GM18951 (cell line): ENCODE measurements around the gene POLDIP2.
A peak's percentile ranks its signal among the peaks of the same experiment; 100 is the strongest.

ENCODE experiments used
- POLR2A ChIP-seq: IDR thresholded peaks from 4 replicates; pipeline ENCODE4 v1.6.1; 2011; ENCODE audit warnings: mild to moderate bottlenecking; ENCODE audit not compliant: insufficient read length, insufficient read depth; ENCODE audit errors: extremely low read depth
- in situ Hi-C: fragments of 300-500 bp; cut with MboI; formaldehyde crosslinking; loops from one replicate; pipeline ENCODE4 v1.12.0; 2022; ENCODE audit warnings: low sequenced_read_pairs, mixed read lengths, inconsistent platforms; ENCODE audit not compliant: unreplicated experiment

POLDIP2 gene

DNA sequence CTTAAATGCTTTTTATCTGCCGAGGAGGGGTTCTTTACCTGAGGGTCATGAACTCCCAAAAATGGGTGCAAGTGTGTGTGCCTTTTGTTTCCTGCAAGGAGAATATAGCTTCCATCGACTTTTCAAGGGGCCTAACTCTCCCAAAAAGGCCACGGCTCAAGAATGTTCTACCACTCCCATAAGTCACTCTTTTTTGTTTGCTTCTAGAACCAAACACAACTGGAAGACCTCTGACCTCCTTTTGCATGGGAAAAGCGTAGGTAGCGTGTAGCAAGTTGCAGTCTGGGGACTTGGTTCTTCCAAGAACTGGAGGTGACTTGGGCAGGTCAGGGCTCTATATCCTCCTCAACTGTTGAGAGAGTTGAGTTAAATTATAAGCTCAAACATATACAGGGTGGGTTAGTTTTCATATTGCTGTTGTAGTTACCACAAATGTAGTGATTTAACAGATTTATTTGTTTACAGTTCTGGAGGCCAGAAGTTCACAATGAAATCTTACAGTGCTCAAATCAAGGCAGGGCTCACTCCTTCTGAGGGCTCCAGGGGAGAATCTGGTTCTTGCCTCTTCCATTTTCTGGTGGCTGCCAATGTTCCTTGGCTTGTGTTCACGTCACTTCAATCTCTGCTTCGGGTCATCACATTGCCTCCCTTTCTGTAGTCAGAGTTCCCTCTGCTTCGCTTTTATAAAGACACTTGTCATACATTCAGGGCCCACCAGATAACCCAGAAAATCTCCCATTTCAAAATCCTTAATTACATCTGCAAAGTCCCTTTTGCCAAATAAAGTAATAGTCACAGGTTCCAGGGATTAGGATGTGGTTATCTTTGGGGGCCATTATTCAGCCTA is 36.9 kb downstream of the POLDIP2 start:
- TF ChIP-seq POLR2A, result no peak
- in situ Hi-C loops, result no loop called here

DNA sequence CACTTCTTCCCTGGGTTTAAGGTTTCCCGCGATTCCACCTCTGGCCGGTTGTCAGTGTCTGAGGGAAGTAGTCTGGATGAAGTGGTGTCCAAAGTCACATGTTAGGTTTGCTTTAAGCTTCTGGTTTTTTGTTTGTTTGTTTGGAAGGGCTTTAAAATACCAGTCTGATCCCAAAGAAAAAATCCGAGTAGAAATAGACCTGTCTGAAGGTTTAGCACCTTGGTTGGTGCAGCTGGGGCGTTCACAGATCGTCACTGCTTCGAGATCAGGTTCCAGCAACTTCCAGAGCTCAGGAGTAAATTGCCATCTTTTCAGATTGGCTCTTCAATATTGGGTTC is 37.8 kb downstream of the POLDIP2 start:
- in situ Hi-C loops, result no loop called here
- no peak for TF ChIP-seq POLR2A

GRCh38 chr17:28318759-28319597 is 38.3 kb downstream of the POLDIP2 start, which contains the start of gene TMEM97:
TSS of gene TMEM97 (plus strand) at chr17:28319200. CDS start at chr17:28319240, 40 bp downstream.
- in situ Hi-C loops, result no loop called here
- TF ChIP-seq POLR2A, result peak; percentile 69

DNA sequence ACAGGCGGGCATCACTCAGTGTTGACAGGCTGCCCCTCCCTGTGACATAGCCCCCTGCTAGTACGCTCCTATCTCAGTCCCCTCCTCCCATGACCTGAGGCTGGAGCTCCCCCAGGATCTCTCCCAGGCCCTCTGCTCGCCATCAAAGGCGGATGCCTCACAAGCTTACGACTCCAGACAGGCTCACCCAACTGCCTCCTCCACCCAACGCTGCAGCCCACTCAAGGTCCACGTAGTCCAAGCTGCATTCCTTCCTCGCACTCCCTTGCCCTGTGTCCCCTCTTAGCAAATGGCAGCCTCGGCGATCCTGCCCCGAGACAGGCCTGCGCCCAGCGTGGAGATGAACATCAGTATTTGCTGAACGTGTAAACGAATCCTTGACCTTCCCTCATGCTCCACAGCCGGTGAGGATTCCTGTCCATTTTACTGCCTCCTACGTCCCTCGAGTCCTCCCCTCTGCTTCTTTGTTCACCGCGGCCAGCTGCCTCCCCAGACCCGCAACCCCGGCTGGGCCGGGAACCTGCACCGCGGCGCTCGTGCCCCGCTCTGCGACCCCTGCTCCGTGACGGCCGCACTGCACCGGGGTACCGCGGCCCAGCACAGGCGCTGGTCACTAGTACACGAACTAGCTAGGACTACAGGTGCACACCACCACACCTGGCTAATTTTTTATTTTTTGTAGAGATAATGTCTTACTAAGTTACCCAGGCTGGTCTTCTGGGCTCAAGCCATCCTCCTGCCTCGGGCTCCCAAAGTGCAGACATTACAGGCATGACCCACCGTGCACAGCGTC is 39.2 kb downstream of the POLDIP2 start:
- no peak for TF ChIP-seq POLR2A
- in situ Hi-C loops, result no loop called here

GRCh38 chr17:28317099-28317965 is 40.0 kb downstream of the POLDIP2 start:
- no peak for TF ChIP-seq POLR2A
- in situ Hi-C loops, result no loop called here

GRCh38 chr17:28315846-28316705 is 41.3 kb downstream of the POLDIP2 start:
- in situ Hi-C loops, result no loop called here
- TF ChIP-seq POLR2A, result no peak

- TF ChIP-seq POLR2A, result no peak
- in situ Hi-C loops, result no loop called here
These were observed 43.5 kb downstream of the POLDIP2 start for GRCh38 chr17:28313841-28314240.

DNA sequence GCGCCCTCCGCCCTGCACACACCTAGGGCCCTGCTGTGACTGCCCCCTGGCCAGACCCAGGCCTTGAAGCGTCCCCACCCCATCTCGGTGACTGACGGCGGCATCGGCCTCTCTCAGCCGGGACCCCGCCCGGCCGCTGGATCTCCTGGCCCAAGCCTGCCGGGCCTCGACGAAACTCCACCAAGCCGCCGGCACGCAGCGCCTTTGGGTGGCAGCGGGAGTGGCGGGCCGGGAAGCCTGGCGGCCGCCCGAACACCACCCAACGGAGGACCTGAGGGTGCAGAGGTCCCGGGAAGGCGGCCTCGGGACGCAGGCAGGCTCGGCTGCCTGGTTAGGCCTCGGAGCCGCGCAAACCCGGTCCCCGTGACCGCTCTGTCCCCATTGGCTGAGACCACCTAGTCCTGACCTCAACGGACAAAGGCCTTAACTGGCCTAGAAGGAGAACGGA is 50.3 kb downstream of the POLDIP2 start:
- in situ Hi-C loops, result no loop called here
- TF ChIP-seq POLR2A, result no peak

DNA sequence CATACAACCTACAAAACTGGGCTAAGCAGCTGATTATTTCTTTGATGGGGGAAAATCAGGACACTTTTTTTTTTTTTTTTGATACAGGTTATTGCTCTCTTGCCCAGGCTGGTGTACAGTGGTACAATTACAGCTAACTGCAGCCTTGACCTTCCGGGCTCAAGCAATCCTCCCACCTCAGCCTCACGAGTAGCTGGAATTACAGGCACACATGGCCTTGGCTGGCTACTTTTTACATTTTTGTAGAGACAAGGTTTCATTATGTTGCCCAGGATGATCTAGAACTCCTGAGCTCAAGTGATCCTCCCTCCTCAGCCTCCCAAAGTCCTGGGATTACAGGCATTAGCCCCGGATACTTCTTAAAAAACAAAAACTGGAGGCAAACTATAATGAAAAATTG is 58.9 kb downstream of the POLDIP2 start:
- in situ Hi-C loops, result no loop called here
- TF ChIP-seq POLR2A, result no peak
